HuH-7 (cell line): ENCODE data around the gene CDK6.

Source experiments
- DNase-seq: peaks from one replicate; pipeline ENCODE4 v3.0.0; 2011; ENCODE audit warnings: low spot score

Gene CDK6

DNA sequence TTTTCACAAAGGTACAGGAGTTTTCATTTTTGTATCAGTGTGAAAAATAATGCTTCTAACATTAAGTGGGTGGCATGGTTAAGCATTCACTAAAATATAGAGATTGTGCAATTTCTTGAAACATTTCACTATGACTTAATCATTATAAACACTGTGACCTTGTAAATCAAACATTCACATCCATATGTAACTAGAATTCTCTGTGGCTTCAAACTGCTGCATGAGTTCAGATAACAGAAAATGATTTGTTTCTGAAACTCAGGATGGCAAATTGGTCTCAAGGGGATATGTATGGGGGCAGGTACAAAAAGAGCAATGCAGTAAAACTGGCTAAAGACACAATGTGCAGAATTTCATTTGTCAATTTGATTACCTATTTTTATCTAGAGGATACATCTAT is 250.0 kb downstream of the CDK6 start:
- no peak for DNase-seq

DNA sequence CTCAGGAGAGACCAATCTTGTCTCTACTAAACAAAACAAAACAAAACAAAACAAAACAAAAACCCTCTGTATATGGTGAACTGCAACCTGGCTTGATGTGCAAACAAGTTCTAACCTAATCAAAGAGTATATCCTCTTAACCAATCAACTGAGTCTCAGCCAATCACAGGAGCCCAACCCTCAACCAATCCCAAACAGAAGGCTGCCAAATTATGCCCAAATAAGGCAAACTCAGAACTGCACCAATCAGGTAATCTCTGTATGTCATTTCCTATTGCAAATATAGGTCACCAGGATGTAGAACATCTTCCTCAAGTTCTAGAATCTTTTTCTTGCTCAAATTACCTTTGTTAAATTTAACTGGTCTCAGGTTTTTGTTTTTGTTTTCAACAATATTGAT is 251.4 kb downstream of the CDK6 start:
- DNase-seq: no peak

DNA sequence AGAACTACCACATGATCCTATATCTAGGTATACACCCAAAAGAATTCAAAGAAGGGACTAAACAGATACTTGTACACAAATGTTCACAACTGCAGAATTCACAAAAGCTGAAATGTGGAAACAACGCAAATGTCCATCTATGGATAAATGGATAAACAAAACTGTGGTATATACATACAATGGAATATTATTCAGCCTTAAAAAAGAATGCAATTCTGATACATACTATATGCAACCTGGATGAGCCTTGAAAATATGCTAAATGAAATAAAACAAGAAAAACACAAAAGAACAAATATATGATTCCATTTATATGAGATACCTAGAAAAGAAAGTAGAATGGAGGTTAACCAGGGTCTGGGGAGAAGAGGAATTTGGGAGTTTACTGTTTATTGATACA is 253.4 kb downstream of the CDK6 start:
- DNase-seq: no peak

DNA sequence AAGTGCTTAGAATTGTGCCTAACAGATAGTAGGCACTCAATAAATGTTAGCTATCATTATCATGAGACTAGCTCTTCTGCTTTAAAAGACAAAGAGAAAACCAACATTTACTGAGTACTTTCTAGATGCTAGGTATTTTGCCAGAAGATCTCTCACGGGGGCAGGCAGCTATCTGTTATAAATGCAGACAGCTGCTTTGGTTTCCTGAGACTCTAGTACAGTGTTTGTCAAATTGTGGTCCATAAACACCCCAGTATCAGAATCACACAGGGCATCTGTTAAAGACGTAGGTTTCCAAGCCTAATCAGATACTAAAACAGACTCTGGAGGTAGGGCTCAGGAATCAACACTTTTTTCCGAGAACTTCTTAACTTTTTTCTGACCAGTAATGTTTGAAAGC is 260.1 kb downstream of the CDK6 start:
- no peak for DNase-seq

DNA sequence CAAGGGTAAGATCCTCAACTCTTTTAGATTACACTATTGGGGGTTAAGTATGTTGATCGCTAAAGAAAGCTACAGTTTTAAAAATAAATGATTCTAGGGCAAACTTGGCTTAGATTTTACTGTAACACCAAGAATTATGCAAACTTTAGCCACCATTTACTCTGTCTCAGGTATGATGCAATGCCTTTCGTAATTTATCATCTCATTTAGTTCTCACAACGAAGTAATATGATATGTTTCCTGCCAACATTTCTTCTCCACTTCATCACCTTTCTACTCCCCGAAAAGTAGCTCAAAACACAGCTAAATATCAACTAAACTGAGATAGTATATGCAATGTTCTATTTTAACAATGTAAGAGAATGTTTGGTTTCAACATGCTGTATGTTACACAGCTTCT is 267.2 kb downstream of the CDK6 start:
- DNase-seq: no peak

DNA sequence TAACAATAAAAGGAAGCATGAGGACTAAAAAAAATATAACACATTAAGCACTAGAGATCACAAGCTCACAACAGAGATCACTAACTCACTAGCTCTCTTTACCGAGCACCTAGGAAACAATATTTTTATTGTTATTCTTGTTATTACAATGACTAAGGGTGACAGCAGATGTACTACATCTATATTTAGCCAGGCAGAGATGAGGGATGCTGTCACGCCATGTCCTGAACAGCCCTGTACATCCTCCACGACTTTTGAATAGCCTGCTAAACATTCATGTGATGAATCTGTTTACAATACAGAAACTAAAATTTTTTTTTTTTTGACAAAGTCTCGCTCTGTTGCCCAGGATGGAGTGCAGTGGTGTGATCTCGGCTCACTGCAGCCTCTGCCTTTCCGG is 268.9 kb downstream of the CDK6 start:
- DNase-seq: no peak

DNA sequence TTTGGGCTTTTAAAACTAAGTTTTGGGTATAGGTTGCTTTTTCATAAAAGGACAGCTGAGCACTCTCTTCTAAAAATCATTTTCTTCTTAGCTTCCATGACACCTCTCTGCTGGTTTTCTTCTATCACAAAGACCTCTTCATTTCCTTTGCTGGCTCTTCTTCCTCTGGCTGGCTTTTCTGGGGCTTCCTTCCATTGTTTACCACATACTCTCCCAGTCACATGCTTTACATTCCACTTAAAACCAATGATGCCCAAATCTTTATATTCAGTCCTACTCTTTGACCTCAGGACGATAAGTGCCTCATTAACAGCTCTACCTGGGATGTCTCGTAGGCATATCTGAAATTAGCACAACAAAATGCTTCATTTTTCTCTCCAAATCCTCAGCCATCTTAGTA is 273.0 kb downstream of the CDK6 start:
- no peak for DNase-seq

DNA sequence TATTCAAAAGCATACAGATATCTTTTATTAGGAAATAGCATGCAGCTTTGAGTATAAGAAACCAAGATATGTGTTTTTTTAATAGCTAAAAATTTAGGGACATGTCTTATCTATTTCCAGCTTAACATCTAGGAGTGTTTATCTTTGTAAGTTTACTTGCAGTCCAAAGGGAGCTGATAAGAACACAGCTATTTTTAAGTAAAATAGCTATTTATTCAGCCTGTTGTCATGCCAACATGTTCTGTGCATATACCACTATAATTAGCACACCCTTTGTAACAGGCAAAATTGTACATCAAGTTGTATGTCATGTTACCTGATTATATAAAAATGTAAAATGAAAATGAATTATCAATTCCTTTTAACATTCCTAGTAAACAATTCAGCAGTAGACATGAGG is 275.8 kb downstream of the CDK6 start:
- no peak for DNase-seq

DNA sequence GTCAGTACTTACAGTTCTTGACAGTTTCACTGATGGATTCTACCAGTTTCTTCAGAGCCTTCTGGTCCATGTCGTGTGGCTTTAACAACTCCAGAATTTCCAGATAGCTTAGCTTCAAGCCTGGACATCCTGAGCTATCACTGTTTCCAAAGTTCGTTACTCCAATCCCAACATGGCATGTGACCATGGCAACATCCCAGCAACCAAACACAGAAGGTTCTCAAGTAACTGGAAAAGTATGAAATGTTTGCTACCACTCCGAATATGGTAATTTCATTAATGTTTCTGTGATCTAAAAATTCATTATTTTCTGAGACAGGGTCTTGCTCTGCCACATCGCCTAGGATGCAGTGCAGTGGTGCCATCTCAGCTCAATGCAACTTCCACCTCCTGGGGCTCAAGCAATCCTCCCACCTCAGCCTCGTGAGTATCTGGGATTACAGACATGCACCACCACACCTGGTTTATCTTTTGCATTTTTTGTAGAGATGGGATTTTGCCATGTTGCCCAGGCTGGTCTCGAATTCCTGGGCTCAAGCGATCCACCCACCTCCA is 278.5 kb downstream of the CDK6 start:
- no peak for DNase-seq

DNA sequence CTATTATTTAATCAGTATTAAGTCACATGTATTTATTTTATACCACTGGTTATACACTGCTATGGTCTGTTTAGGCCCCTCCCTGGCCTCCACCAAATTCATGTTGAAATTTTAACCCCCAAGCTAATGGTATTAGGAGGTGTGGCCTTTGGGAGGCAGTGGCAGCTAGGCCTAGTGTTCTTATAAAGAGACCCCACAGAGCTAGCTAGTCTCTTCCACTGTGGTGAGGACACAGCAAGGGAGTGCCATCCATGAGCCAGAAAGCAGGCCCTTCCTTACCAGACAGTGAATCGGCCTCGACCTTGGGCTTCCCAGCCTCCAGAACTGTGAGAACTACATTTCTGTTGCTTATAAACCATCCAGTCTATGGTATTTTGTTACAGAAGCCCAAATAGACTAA is 279.1 kb downstream of the CDK6 start:
- DNase-seq: no peak
